Measurements from ENCODE around the gene WNT2B.

DNA sequence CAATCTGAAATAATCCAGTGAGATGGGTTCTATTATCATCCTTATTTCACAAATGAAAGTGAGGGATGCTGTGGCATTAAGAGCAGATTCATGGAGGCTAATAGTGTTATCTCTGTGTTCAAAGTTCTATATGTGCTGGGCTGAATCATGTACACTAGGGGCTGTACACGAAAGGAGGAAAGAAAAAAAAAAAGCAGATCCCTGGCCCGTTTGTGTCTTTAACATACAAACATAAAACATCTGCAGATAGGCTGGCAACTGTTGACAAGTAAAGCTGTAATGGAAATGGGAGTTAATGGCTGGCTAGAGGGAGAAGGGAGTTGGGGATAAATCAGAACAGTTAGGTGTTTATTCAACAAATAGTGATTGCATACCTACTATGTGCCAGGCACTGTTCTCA lies 3.1 kb downstream of the WNT2B start:
- TF ChIP-seq, protein P1, sequence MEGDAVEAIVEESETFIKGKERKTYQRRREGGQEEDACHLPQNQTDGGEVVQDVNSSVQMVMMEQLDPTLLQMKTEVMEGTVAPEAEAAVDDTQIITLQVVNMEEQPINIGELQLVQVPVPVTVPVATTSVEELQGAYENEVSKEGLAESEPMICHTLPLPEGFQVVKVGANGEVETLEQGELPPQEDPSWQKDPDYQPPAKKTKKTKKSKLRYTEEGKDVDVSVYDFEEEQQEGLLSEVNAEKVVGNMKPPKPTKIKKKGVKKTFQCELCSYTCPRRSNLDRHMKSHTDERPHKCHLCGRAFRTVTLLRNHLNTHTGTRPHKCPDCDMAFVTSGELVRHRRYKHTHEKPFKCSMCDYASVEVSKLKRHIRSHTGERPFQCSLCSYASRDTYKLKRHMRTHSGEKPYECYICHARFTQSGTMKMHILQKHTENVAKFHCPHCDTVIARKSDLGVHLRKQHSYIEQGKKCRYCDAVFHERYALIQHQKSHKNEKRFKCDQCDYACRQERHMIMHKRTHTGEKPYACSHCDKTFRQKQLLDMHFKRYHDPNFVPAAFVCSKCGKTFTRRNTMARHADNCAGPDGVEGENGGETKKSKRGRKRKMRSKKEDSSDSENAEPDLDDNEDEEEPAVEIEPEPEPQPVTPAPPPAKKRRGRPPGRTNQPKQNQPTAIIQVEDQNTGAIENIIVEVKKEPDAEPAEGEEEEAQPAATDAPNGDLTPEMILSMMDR (IDR thresholded peaks at IDR 0.05) = no peak
- TF ChIP-seq POLR2A (IDR thresholded peaks at IDR 0.05) = no peak

All from heart left ventricle (tissue), 13 donors.